Endodermal cell (in vitro differentiated cells): ENCODE results near the gene ISYNA1. TPM values are rescaled to one million over a fixed set of nuclear protein-coding genes. Genes with fewer than 3 reads are reported as not detected.

Source experiments
- DNase-seq: peaks from one replicate; pipeline ENCODE4 v3.0.0-alpha.2; 2017
- H3K27ac ChIP-seq: 2 replicates; pipeline ENCODE4 v1.5.1; 2013; ENCODE audit warnings: mild to moderate bottlenecking, low read depth, low read length, moderate library complexity
- H3K27me3 ChIP-seq: 2 replicates; pipeline ENCODE4 v1.6.1; 2013; ENCODE audit warnings: mild to moderate bottlenecking, low read length, moderate library complexity; ENCODE audit not compliant: insufficient read depth, control insufficient read depth, poor library complexity, severe bottlenecking
- H3K36me3 ChIP-seq: 2 replicates; pipeline ENCODE4 v1.7.0; 2013; ENCODE audit warnings: mild to moderate bottlenecking, low read length, moderate library complexity; ENCODE audit not compliant: control insufficient read depth, insufficient read depth
- H3K4me1 ChIP-seq: one replicate; pipeline ENCODE4 v1.7.0; 2013; ENCODE audit warnings: low read length; ENCODE audit not compliant: control insufficient read depth, insufficient read depth
- H3K4me3 ChIP-seq: 2 replicates; pipeline ENCODE4 v1.5.1; 2013; ENCODE audit warnings: mild to moderate bottlenecking, low read length, moderate library complexity
- H3K9ac ChIP-seq: 2 replicates; pipeline ENCODE4 v1.6.1; 2013; ENCODE audit warnings: mild to moderate bottlenecking, low read length, moderate library complexity; ENCODE audit not compliant: poor library complexity, severe bottlenecking; ENCODE audit errors: extremely low read depth
- H3K9me3 ChIP-seq: 2 replicates; pipeline ENCODE4 v1.6.1; 2013; ENCODE audit warnings: mild to moderate bottlenecking, low read length, moderate library complexity; ENCODE audit not compliant: control insufficient read depth
- H3K27ac Mint-ChIP-seq: 2 replicates; pipeline ENCODE4 v1.8.0; 2020; ENCODE audit warnings: mixed read lengths
- H3K27me3 Mint-ChIP-seq: 2 replicates; pipeline ENCODE4 v1.8.0; 2021; ENCODE audit warnings: mild to moderate bottlenecking, mixed read lengths; ENCODE audit not compliant: insufficient read depth
- H3K36me3 Mint-ChIP-seq: 2 replicates; pipeline ENCODE4 v1.8.0; 2020; ENCODE audit warnings: low read depth, mixed read lengths
- H3K4me1 Mint-ChIP-seq: 2 replicates; pipeline ENCODE4 v1.8.0; 2020; ENCODE audit warnings: mixed read lengths
- H3K4me3 Mint-ChIP-seq: 2 replicates; pipeline ENCODE4 v1.8.0; 2020; ENCODE audit warnings: mild to moderate bottlenecking, moderate library complexity, mixed read lengths
- H3K9me3 Mint-ChIP-seq: 2 replicates; pipeline ENCODE4 v1.8.0; 2020; ENCODE audit warnings: mild to moderate bottlenecking, mixed read lengths
- WGBS, 2 experiments: methylation state at CpG; one replicate each; pipeline versions ENCODE4 v1.1.5 to v1.1.7; 2013; ENCODE audit warnings: missing lambda C conversion rate in 2 of 2, mixed read lengths in 1 of 2; ENCODE audit not compliant: insufficient coverage in 1 of 2, insufficient read length in 1 of 2; 5-methylcytosine and 5-hydroxymethylcytosine counted together
- total RNA-seq, 2 donors: library from RNA; stranded (reverse); fragmentation: NEBNext Ultra II Directional in 1 of 2; extraction: Animal tissue kit (Norgen Biotek cat#: 25700) in 1 of 2; gene quantifications; 2 replicates in 1 of 2; 3 replicates in 1 of 2; pipeline ENCODE4 v1.2.1, GENCODE V29; 2021
- TF ChIP-seq, protein P1 (sequence below): fragments of 200-600 bp; sonication (generic); conservative IDR thresholded peaks from 2 replicates; pipeline ENCODE4 v1.5.0; 2021; ENCODE audit warnings: antibody characterized with exemption, mild to moderate bottlenecking

Gene ISYNA1
- total RNA-seq, 2 donors from 2014 or later, result 156 to 212 TPM

DNA sequence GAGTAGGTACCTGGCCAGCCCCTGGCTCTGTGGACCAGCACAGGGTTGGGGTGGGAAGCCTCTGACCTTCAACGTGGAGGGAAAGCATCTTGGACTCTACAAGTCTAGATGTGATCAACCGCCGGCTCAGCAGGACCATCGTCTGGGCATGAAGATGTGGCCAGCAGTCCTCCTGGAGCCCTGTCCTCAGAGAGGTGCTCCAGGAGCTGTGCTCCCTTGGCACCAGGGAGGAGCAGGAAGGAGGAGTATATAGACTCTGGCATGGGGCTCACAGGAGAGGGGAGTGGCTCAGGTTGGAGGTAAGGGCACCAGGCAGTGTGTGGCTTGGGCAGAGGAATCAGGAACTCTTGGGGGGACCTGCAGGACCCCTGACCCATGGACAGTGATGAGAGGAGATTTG is 18.3 kb upstream of the ISYNA1 start:
- H3K4me1 Mint-ChIP-seq, result no peaks in the 10 kb centered on the region
- Histone ChIP-seq H3K9ac (no peak overlapping the region), H3K4me3 (no peak overlapping the region), H3K4me1 (no peaks in the 10 kb centered on the region), H3K27me3 (no peaks in the 10 kb centered on the region), H3K27ac (no peak overlapping the region), H3K9me3 (no peaks in the 10 kb centered on the region), H3K36me3 (peaks cover 6% of the 10 kb centered on the region)
- H3K9me3 Mint-ChIP-seq, result no peaks in the 10 kb centered on the region
- no peak overlapping the region for H3K4me3 Mint-ChIP-seq
- 90 to 93% methylated on average over 2 to 4 of the region's 4 CpGs for WGBS, 2 experiments
- DNase-seq, result no peak
- no peaks in the 10 kb centered on the region for H3K27me3 Mint-ChIP-seq
- peaks cover 35% of the 10 kb centered on the region for H3K36me3 Mint-ChIP-seq
- no peak overlapping the region for H3K27ac Mint-ChIP-seq
- TF ChIP-seq, protein P1, sequence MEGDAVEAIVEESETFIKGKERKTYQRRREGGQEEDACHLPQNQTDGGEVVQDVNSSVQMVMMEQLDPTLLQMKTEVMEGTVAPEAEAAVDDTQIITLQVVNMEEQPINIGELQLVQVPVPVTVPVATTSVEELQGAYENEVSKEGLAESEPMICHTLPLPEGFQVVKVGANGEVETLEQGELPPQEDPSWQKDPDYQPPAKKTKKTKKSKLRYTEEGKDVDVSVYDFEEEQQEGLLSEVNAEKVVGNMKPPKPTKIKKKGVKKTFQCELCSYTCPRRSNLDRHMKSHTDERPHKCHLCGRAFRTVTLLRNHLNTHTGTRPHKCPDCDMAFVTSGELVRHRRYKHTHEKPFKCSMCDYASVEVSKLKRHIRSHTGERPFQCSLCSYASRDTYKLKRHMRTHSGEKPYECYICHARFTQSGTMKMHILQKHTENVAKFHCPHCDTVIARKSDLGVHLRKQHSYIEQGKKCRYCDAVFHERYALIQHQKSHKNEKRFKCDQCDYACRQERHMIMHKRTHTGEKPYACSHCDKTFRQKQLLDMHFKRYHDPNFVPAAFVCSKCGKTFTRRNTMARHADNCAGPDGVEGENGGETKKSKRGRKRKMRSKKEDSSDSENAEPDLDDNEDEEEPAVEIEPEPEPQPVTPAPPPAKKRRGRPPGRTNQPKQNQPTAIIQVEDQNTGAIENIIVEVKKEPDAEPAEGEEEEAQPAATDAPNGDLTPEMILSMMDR, result no peak

DNA sequence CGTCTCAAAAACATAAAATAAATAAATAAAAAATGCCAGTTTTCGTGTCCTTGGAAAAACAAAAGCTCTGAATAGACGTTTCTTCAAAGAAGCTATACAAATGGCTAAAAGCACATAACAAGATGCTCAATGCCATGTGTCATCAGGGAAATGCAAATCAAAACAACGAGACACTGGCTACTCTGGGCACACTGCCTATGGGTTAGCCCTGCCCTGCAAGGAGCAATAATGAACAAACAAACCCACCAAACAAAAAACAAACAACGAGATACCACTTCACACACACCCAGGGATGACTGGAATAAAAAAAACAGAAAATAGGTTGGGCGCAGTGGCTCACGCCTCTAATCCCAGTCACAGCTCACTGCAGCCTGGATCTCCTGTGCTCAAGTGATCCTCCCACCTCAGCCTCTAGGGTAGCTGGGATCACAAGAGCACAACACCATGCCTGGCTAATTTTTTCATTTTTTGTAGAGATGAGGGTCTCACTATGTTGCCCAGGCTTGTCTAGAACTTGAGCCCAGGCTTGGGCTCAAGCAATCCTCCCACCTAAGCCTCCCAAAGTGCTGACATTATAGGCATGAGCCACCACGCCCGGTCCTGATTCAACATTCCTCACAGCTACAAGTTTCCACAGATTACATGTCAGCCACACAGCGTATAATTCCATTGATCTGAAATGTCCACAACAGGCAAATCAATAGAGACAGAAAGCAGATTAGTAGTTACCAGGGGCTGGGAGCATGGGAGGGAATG is 15.5 kb upstream of the ISYNA1 start:
- H3K4me1 ChIP-seq, result no peaks in the 10 kb centered on the region
- no peaks in the 10 kb centered on the region for H3K9me3 Mint-ChIP-seq
- no peak for DNase-seq
- H3K4me1 Mint-ChIP-seq, result peaks cover 1% of the 10 kb centered on the region
- H3K27me3 Mint-ChIP-seq, result no peaks in the 10 kb centered on the region
- H3K4me3 ChIP-seq, result no peak overlapping the region
- no peak overlapping the region for H3K27ac ChIP-seq
- no peak overlapping the region for H3K9ac ChIP-seq
- H3K27me3 ChIP-seq, result no peaks in the 10 kb centered on the region
- peak overlapping the region; percentile 77 for H3K27ac Mint-ChIP-seq
- H3K9me3 ChIP-seq, result no peaks in the 10 kb centered on the region
- TF ChIP-seq, protein P1, result no peak
- H3K36me3 ChIP-seq, result peaks cover 10% of the 10 kb centered on the region
- H3K36me3 Mint-ChIP-seq, result peaks cover 23% of the 10 kb centered on the region
- 94 to 95% methylated on average over 8 to 10 of the region's 10 CpGs for WGBS, 2 experiments
- H3K4me3 Mint-ChIP-seq, result no peak overlapping the region

DNA sequence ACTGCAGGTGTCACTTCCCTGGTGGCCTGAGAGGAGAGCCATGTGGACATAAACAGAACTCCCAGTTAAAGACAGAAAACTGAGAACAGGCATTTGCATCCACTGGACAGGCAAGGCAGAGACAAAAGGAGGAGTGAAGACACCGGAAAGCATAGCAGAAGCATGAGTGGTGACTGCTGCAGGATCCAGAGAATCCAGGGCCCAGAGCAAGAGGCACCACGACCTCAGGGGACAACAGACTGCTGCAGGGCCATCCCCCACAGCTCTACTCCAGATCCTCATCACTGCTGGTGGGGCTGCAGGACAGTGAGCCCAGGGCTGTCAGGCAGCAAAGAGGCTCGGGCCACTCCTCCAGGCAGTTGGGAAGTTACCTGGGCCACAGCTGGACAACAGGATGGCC is 14.5 kb upstream of the ISYNA1 start:
- Histone ChIP-seq H3K27me3 (no peaks in the 10 kb centered on the region), H3K9ac (no peak overlapping the region), H3K4me1 (no peaks in the 10 kb centered on the region), H3K4me3 (no peak overlapping the region), H3K9me3 (no peaks in the 10 kb centered on the region), H3K27ac (no peak overlapping the region), H3K36me3 (peaks cover 10% of the 10 kb centered on the region)
- Mint-ChIP-seq H3K4me3 (no peak overlapping the region), H3K9me3 (no peaks in the 10 kb centered on the region), H3K4me1 (peaks cover 1% of the 10 kb centered on the region), H3K36me3 (peaks cover 22% of the 10 kb centered on the region), H3K27me3 (no peaks in the 10 kb centered on the region), H3K27ac (no peak overlapping the region)
- TF ChIP-seq, protein P1, result no peak
- 79 to 86% methylated on average over 2 to 3 of the region's 3 CpGs for whole genome bisulfite sequencing, 2 experiments
- no peak for DNase-seq
